SK-N-SH (cell line): Measurements from ENCODE around the gene CSRP2.

Source experiments
- CTCF ChIP-seq: fragments of 200-600 bp; sonication (generic); IDR thresholded peaks from 2 replicates; pipeline ENCODE4 v1.6.1; 2017; ENCODE audit warnings: antibody characterized with exemption, mild to moderate bottlenecking, moderate library complexity
- EP300 ChIP-seq, 2 experiments: IDR thresholded peaks; 2 replicates each; pipeline versions ENCODE4 v1.4.0 to v1.6.1; 2012; ENCODE audit warnings: borderline replicate concordance in 1 of 2, low read depth in 1 of 2, low read length in 1 of 2
- NFIC ChIP-seq: IDR thresholded peaks from 2 replicates; pipeline ENCODE4 v1.4.0; 2012; ENCODE audit warnings: borderline replicate concordance
- NRF1 ChIP-seq: IDR thresholded peaks from 2 replicates; pipeline ENCODE4 v1.6.1; 2012; ENCODE audit warnings: low read depth, mild to moderate bottlenecking, low read length
- POLR2AphosphoS5 ChIP-seq: IDR thresholded peaks from 2 replicates; pipeline ENCODE4 v1.6.1; 2012; ENCODE audit warnings: low read depth, low read length
- YY1 ChIP-seq: IDR thresholded peaks from 2 replicates; pipeline ENCODE4 v1.4.0; 2012; ENCODE audit warnings: low read depth, mild to moderate bottlenecking
- TF ChIP-seq, protein P1 (sequence below): IDR thresholded peaks from 2 replicates; pipeline ENCODE4 v1.4.0; 2012; ENCODE audit warnings: low read depth
- TF ChIP-seq, protein P2 (sequence below): IDR thresholded peaks from 2 replicates; pipeline ENCODE4 v1.6.1; 2012; ENCODE audit warnings: mild to moderate bottlenecking, low read depth, low read length, moderate library complexity

DNA sequence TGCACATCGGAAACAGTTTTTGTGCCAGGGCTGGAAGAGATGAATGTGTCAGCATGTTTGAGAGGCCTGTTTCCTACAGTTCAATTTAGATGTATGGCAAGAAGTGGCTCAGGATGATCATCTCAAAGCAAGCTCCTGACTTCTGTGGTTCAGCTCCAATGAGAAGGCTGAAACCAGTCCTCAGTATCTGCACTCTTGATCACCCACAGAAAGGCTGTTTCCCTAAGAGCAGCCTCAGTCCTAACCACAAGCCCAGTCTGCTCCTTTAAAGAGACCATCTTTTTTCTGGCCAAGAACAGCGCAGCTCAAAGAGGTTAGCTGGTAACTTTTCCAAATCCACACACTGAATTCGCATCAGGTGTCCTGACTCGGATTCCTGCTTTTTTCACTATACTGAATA lies 19.2 kb downstream of the CSRP2 start:
- TF ChIP-seq CTCF (no peak), POLR2AphosphoS5 (no peak), EP300 (IDR thresholded peaks at IDR 0.05; ENCODE audit: borderline replicate concordance in 1 of 2, low read depth in 1 of 2, low read length in 1 of 2) (no peak), NFIC (no peak), YY1 (no peak), NRF1 (no peak)
- TF ChIP-seq, protein P1, sequence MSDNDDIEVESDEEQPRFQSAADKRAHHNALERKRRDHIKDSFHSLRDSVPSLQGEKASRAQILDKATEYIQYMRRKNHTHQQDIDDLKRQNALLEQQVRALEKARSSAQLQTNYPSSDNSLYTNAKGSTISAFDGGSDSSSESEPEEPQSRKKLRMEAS = no peak
- TF ChIP-seq, protein P2, sequence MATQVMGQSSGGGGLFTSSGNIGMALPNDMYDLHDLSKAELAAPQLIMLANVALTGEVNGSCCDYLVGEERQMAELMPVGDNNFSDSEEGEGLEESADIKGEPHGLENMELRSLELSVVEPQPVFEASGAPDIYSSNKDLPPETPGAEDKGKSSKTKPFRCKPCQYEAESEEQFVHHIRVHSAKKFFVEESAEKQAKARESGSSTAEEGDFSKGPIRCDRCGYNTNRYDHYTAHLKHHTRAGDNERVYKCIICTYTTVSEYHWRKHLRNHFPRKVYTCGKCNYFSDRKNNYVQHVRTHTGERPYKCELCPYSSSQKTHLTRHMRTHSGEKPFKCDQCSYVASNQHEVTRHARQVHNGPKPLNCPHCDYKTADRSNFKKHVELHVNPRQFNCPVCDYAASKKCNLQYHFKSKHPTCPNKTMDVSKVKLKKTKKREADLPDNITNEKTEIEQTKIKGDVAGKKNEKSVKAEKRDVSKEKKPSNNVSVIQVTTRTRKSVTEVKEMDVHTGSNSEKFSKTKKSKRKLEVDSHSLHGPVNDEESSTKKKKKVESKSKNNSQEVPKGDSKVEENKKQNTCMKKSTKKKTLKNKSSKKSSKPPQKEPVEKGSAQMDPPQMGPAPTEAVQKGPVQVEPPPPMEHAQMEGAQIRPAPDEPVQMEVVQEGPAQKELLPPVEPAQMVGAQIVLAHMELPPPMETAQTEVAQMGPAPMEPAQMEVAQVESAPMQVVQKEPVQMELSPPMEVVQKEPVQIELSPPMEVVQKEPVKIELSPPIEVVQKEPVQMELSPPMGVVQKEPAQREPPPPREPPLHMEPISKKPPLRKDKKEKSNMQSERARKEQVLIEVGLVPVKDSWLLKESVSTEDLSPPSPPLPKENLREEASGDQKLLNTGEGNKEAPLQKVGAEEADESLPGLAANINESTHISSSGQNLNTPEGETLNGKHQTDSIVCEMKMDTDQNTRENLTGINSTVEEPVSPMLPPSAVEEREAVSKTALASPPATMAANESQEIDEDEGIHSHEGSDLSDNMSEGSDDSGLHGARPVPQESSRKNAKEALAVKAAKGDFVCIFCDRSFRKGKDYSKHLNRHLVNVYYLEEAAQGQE = no peak
